ENCODE results near the gene SIM2. TPM values are rescaled to one million over a fixed set of nuclear protein-coding genes. Genes with fewer than 3 reads are reported as not detected.

Gene SIM2
- total RNA-seq, 4 donors from 2014 or later: 0.36 TPM; not detected in 3

- no peak for TF ChIP-seq POLR2A (IDR thresholded peaks at IDR 0.05)
- no peak for TF ChIP-seq CTCF (IDR thresholded peaks at IDR 0.05)
- peak in 1 of 2 donors; percentile 53 for DNase-seq (ENCODE audit: low spot score in 2 of 2)
- intact Hi-C loops (cut with DNase I; ENCODE audit: low total_unique reads): no loop called here
- no peak overlapping the region for H3K4me3 ChIP-seq (ENCODE audit: low read depth, poor library complexity, severe bottlenecking)
- 10 to 14% methylated on average over 35 to 38 of the region's 38 CpGs for WGBS, 2 donors
These were observed 11.2 kb downstream of the SIM2 start for GRCh38 chr21:36709868-36710728.

GRCh38 chr21:36710729-36711048 lies 11.8 kb downstream of the SIM2 start:
- WGBS, 2 donors: 14 to 22% methylated on average over 13 of the region's 13 CpGs
- intact Hi-C loops (cut with DNase I; ENCODE audit: low total_unique reads): no loop called here
- no peak overlapping the region for H3K4me3 ChIP-seq (ENCODE audit: low read depth, poor library complexity, severe bottlenecking)
- peak in 1 of 2 donors; percentile 56 for DNase-seq (ENCODE audit: low spot score in 2 of 2)
- TF ChIP-seq POLR2A (IDR thresholded peaks at IDR 0.05) (no peak), CTCF (IDR thresholded peaks at IDR 0.05) (no peak)

- no peak for DNase-seq (ENCODE audit: low spot score in 2 of 2)
- intact Hi-C loops (cut with DNase I; ENCODE audit: low total_unique reads): no loop called here
- H3K4me3 ChIP-seq (ENCODE audit: low read depth, poor library complexity, severe bottlenecking): no peak overlapping the region
- WGBS, 2 donors: 54 to 71% methylated on average over 3 of the region's 3 CpGs
- TF ChIP-seq POLR2A (IDR thresholded peaks at IDR 0.05): no peak
These were observed 14.8 kb downstream of the SIM2 start for GRCh38 chr21:36713746-36714145.

GRCh38 chr21:36716387-36716786 lies 17.5 kb downstream of the SIM2 start:
- TF ChIP-seq CTCF (IDR thresholded peaks at IDR 0.05) (no peak), POLR2A (IDR thresholded peaks at IDR 0.05) (no peak)
- intact Hi-C loops (cut with DNase I; ENCODE audit: low total_unique reads): no loop called here
- 82 to 86% methylated on average over 2 of the region's 2 CpGs for WGBS, 2 donors
- H3K4me3 ChIP-seq (ENCODE audit: low read depth, poor library complexity, severe bottlenecking): no peak overlapping the region
- no peak for DNase-seq (ENCODE audit: low spot score in 2 of 2)

GRCh38 chr21:36716836-36717235 lies 17.9 kb downstream of the SIM2 start:
- WGBS, 2 donors: 72 to 81% methylated on average over 9 of the region's 9 CpGs
- TF ChIP-seq POLR2A (IDR thresholded peaks at IDR 0.05): no peak
- TF ChIP-seq CTCF (IDR thresholded peaks at IDR 0.05): no peak
- no peak overlapping the region for H3K4me3 ChIP-seq (ENCODE audit: low read depth, poor library complexity, severe bottlenecking)
- intact Hi-C loops (cut with DNase I; ENCODE audit: low total_unique reads): no loop called here
- DNase-seq (ENCODE audit: low spot score in 2 of 2): no peak

GRCh38 chr21:36717976-36718375 lies 19.1 kb downstream of the SIM2 start:
- 83 to 85% methylated on average over 6 of the region's 6 CpGs for WGBS, 2 donors
- no peak for DNase-seq (ENCODE audit: low spot score in 2 of 2)
- no peak overlapping the region for H3K4me3 ChIP-seq (ENCODE audit: low read depth, poor library complexity, severe bottlenecking)
- no peak for TF ChIP-seq POLR2A (IDR thresholded peaks at IDR 0.05)
- TF ChIP-seq CTCF (IDR thresholded peaks at IDR 0.05): no peak
- intact Hi-C loops (cut with DNase I; ENCODE audit: low total_unique reads): no loop called here

Measured in lower leg skin (tissue), 4 donors.